Measurements from ENCODE around the gene C19orf53.
"Not testable (repeated sequence)": the region's sequence is repeated elsewhere in the genome, so short reads cannot be mapped to it uniquely, and the experiment has no call there.

Gene C19orf53

DNA sequence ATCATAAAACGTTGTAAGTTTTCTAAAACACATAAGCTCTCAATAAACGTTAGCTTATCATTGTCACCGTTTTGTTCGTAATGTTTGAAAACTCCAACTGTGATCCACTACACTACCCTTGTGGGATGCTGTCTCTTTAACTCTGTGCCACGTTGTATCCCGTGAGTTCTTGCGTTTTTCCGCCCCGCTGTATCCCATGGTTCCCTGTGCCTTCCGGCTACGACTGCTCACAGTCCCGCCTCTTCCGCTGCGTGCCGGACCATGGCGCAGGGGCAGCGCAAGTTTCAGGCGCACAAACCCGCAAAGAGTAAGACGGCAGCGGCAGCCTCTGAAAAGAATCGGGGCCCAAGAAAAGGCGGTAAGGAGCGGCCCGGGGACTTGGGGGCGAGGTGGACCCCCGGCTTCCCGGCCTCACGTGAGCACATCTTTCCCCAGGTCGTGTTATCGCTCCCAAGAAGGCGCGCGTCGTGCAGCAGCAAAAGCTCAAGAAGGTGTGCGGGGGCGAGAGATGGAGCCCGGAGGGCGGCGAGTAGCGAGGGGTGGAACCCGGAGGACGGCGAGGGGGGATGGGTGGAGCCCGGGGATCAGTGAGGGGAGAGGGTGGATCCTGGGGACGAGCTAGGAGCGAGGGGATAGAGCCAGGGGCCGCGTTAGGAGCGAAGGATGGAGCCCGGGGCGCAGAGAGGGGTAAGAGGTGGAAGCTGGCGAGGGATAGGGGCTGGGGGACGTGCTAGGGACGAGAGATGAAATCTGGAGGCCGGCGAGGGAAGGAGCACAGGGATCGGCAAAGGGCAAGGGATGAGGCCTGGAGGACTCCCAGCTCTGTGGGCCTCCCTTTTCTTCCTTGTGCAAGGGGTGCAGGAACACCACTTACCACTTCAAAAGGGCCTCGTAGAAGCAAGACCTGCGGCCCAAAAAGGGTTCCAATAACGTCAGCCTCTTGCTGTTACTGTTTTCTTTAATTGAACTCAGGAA, at the start of gene C19orf53:
Gene C19orf53, plus strand, starts transcription at position 240 of the 975 bp plus-strand sequence. Its CDS starts 22 bp downstream, at position 262.
- DNase-seq = peak; percentile 82

DNA sequence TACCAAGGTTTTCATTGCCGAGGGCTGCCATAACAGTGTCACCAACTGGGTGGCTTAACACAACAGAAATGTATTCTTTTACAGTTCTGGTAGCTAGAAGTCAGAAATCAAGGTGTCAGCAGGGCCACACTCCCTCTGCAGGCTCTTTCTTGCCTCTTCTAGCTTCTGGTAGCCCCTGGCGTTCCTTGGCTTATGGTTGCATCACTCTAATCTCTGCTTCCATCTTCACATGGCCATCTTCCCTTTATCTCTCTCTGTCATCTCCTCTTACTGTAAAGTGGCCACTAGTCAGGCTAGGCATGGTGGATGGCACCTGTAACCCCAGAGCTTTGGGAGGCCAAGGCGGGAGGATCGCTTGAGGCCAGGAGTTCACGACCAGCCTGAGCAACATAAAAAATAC, 47.9 kb upstream of the C19orf53 start:
- no peak for DNase-seq

DNA sequence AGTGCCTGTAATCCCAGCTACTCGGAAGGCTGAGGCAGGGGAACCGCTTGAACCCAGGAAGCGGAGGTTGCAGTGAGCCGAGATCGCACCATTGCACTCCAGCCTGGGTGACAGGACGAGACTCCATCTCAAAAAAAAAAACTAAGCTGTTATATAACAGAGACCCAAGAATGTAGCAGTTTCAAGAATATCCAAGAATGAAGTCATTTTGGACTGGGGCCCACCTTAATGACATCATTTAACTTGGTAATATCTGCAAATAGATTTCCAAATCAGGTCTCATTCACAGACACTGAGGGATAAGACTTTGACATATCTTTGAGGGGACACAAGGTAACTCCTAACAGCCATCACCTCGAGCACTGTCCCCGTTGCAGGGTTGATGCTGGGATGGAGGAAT, 46.5 kb upstream of the C19orf53 start:
- DNase-seq = no peak

DNA sequence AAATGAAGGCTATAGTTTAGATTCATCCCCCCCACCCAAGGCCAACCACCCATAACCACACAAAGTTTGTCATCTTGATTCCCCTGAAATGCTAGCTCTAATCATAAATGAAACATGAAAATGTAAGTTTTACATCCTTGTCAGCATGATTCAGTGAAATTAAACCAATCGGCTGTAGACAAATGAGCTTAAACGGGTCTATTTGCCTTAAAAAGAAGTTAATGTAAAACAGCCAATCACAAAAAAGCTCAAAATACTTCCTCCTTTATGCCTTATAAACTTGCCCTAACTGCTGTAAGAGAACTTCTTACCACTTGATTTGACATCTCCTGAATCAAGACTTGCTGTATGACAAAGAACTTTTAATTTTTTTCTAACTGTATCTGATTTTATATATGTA, 44.4 kb upstream of the C19orf53 start:
- no peak for DNase-seq

DNA sequence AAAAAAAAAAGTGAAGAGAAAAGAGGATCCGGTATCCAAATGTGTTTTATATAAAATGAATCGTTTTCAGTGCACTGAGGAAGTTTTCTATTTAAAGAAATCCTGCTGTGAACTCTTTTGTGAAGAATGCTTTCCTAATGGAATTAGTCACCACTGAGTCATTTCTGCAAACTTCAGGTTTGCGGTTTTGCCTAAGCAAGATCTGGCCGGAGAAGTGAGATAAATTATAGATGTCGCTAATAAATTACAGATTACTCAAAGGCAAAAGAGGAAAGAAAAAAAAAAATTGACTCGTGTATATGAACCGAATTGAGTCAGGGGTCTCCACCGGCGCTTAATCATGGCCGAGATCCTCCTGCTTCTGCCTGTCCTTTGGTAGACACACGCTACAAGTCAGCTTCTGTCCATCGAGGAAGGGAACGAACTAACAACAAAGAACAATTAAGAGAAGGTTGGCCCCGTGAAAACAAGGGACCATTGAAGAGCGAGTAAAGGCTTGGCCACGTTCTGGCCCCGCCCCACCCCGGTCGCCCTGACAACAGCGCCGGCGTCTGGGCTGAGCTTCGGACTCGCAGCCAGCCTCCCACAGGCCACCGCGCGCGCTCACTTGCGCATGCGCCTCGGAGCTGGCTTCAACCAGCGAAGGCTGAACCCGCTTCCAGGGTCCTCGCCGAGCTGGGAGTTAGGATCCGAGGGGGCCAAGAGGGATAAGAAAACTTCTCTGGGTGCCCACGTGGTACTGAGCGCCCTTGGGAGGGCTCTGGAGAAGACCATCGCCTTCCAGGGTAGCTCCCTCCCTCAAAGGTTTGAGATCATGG, 42.9 kb upstream of the C19orf53 start:
- peak; percentile 86 for DNase-seq

DNA sequence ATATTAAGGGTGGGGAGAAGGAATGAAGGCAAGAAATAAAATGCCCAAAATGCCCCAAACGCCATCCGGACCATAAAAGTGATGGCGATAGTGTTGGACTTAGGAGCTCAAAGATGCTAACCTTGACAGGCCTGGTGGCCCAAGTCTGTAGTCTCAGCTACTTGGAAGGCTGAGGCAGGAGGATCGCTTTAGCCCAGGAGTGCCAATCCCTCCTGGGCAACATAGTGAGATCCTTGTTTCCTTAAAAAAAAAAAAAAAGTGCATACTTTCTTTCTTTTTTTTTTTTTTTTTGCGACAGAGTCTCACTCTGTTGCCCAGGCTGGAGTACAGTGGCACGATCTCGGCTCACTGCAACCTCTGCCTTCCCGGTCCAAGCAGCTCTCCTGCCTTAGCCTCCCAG, 41.9 kb upstream of the C19orf53 start:
- DNase-seq = no peak

DNA sequence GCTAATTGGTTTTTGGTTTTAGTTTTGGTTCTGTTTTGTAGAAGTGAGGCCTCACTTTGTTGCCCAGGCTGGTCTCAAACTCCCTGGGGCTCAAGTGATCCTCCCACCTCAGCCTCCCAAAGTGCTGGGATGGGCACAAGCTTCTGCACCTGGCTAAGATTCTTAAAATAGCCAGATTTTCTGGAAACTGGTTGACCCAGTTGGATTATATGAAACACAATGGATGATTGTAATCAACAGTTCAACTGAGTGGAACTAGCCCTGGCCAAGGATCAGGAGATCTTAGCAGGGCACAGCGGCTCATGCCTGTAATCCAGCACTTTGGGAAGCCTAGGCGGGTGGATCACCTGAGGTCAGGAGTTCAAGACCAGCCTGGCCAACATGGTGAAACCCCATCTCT, 39.5 kb upstream of the C19orf53 start:
- DNase-seq = no peak

DNA sequence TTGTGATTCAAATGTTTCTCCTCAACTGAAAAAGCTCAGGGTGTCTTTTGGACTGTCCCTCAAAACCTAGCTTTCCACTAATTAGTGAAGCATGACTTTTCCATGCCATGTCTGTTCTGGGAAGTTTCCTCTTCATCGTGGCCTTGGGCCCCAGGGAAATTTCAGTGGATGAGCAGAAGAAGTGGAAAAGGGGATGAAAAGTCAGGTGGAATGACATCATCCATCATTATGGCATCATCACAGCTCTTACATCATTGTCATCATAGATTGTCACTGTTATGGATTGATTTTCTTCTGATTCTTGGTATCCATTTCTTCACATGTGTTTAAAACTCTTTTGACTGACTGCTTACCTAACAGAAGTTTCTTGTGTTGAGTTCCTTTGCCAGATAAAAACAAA, 36.2 kb upstream of the C19orf53 start:
- no peak for DNase-seq

DNA sequence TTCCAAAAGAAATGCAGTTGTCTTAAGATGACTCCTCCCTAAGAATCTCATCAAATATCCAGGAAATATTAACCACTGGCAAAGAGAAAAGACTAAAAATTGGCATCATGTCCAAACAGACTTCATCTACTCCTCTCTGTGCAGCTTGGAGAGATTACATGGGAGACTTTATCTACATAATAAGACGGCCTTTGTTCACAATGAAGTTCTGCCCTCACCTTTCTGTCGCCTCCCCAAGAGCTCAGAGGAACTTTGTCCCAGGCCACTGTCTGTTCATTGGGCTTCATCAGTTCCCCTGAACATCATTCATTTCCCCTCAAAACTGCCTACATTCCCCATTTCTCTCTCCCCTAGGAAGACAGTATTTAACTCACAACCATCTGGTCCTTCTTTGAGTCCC, 32.4 kb upstream of the C19orf53 start:
- DNase-seq = no peak

DNA sequence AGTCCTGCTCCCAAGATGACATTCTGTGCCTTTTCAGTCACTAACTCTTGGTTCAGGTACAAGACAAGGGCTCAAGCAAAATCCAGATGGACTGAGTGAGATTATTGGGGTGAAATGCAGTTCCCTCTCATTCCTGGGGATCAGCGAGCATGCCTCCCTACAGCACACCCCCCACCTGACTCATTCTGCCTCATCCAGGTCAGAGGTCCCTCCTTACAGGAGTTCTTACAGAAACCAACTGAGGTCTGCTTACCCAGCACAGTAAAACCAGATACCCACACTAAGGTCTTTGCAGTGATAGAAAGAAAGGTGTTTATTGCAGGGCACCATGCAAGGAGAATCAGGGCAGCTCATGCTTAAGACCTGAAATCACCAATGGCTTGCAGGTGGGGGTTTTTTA, 31.5 kb upstream of the C19orf53 start:
- DNase-seq = no peak

DNA sequence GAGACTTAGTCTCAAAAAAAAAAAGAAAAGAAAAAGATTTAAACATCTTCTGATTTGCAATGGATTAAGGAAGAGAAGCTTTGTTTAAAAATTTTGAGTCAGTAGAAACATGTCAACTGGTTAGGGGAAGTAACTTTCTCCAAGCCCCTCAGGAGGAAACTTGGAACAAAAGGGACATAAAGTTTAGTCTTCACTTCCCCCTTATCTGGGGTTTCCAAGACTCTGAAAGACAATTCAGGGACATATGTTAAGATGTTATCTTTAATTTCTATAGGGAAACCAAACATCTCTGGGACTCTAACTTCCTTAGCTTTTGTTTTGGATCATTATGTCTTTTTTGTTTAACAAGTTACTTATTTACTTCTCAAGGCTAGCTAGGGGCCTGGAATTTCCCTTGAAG, 30.1 kb upstream of the C19orf53 start:
- no peak for DNase-seq

DNA sequence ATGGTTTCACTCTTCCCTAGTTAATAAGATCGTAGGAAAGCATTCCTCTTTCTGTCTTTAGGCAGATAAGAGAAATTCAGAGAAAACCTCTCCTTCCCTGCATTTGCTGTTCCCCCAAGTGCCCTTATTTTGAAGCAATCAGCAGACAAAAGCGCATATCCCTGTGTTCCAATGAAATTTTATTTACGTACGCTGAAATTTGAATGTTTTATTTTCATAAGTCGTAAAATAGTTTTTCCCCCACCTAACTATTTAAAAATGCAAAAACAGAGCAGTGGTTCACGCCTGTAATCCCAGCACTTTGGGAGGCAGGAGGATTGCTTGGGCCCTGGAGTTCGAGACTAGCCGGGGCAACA, 27.2 kb upstream of the C19orf53 start:
- no peak for DNase-seq

DNA sequence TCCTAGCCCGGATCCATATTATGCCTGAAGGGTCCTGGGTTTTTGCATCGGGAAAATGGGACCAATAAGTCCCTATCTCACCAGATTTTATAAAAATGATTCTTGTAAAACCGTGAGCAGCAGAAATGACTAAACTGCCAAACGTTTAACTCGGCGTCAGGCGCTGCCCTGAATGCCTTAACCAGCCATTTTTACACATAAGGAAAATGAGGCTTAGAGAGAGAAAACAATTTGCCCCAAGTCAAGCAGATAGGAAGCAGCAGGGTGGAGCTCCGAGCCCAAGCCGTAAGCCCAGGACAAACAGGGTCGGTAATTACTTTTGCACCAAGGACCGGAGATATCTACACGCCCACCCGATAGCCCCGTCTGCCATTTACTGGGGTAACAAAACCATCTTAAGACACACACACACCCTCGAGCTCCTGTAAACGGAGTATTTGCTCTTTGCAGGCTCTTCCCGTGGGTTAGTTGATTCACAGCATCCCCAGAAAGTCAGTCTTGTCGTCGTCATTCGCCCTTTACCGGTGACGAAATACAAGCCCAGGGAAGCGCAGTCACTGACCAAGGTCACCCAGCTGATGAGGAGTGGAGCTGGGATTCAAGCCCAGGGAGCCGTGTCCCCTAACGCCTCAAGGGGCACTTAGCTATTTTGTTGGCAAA, 26.0 kb upstream of the C19orf53 start:
- DNase-seq = no peak

DNA sequence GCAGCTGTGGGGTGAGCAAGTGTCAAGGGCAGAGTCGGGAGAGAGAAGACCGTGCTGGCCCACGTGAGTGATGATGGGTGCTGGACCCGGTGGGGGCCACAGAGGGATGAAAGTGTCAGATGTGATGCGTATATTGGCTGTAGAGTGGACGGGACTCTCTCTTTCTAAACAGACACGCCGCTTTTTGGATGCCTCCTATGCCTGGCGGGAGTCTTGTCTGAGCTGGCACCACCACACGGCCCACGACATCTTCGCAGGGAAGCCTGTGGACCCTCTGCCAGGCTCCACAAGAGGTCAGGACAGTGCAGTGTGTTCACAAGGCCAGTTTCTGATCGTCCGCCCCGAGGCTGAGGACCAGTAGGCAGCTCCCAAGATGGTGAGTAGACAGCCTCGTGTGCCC, 22.8 kb upstream of the C19orf53 start:
- no peak for DNase-seq

DNA sequence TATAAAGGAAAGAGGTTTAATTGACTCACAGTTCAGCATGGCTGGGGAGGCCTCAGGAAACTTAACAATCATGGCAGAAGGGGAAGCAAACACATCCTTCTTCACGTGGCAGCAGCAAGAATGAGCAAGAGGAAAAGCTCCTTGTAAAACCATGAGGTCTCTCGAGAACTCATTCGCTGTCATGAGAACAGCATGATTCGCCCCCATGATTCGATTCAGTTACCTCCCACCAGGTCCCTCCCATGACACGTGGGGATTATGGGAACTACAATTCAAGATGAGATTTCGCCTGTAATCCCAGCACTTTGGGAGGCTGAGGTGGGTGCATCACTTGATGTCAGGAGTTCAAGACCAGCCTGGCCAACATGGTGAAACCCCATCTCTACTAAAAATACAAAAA, 20.6 kb upstream of the C19orf53 start:
- DNase-seq = not testable (repeated sequence)

DNA sequence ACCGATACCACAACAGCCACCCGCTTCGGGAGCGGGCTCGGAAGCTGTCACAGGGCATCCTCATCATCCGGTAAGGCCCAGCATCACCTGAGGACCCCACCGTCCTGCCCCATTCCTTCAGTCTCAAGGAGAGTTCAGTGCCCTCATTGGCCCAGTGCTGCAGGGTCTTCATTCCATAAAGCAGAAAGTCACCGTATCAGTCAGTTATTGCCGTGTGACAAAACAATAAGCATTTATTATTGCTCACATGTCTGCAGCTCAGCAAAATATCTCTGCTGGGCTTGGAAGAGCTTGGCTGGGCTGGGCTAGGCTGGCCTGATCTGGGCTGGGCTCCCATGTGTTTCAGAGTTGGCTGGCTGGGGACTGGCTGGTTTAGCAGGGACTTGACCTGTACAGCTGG, 18.0 kb upstream of the C19orf53 start:
- no peak for DNase-seq

DNA sequence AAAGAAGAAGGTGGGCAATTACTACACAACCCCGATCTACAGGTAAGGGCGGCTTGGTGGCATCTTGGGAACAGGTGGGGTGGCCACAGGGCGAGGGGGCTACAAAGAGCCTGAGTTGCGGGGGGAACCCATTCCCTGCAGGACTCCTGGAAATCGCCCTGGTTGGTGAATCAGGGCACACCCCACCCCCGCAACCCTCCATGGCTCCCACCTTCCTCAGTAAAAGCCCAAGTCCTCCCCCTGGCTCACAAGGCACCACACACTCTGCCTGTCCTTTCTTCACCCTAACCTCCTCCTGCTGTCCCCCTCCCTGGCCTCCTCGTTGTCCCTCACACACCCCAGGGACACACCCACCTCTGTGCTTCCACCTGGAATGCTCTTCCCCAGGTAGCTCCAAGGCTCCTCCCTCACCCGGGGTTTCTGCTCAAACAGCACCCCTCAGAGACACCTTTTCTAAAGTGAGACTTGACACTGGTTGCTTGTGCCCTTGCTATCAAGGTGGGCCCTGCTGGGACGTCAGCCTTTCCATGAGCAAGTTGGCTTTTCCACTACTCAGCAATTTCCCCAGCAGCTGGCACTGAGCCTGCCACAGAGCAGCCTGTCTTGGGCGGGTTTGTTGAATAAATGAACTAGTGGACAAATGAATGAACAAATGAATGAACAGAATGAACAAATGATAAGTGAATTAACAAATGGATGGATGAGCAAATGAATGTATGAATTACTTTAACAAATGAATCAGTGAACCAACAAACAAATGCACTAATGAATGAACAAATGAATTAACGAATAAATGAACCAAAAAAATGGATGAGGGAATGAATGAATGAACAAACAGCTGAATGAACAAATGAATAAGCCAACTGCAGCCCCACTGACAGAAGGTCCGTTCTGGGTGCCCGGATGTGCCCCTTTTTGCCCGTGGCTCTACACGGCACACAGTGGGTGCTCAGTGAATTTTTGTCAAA, 16.2 kb upstream of the C19orf53 start:
- no peak for DNase-seq

DNA sequence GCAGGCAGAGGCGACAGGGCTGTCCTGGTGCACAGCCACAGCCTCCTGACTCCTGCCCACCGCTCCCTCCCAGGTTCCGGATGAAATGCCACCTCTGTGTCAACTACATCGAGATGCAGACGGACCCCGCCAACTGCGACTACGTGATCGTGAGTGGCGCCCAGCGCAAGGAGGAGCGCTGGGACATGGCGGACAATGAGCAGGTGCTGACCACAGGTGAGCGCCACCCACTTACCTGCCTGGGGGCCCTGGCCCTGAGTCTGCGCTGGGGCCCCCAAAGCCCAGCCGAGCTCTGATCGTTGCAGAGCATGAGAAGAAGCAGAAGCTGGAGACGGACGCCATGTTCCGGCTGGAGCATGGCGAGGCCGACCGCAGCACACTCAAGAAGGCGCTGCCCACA, 15.5 kb upstream of the C19orf53 start:
- no peak for DNase-seq

DNA sequence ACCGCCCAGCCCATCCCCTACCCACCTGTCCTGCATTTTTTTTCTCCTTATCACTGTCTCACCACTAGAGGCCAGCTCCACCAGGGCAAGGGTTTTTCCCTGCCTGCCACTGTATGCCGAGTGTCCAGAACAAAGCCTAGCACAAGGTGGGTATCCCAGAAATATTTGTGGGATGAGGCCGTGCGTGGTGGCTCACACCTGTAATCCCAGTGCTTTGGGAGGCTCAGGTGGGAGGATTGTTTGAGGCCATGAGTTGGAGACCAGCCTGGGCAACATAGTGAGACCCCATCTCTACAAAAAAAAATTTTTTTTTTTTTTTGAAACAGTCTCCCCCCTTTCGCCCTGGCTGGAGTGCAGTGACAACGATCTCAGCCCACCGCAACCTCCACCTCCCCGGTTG, 12.8 kb upstream of the C19orf53 start:
- no peak for DNase-seq

DNA sequence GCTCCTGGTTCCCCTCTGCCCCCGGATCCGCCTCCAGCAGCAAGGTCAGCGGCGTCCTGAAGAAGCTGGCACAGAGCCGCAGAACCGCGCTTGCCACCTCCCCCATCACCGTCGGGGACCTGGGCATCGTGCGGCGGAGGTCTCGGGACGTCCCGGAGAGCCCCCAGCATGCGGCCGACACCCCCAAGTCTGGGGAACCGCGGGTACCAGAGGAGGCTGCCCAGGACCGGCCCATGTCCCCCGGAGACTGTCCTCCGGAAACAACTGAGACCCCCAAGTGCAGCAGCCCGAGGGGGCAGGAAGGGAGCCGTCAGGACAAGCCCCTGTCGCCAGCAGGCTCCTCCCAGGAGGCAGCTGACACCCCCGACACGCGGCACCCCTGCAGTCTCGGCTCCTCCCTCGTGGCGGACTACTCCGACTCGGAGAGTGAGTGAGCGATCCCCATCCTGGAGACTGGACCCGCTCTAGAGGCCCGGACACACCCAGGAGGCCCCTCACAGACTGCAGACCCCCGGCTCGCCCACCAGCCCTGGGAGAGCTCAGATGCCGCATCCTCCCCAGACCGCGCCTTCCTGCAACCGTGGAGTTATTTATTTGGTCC, 11.5 kb upstream of the C19orf53 start:
- no peak for DNase-seq

DNA sequence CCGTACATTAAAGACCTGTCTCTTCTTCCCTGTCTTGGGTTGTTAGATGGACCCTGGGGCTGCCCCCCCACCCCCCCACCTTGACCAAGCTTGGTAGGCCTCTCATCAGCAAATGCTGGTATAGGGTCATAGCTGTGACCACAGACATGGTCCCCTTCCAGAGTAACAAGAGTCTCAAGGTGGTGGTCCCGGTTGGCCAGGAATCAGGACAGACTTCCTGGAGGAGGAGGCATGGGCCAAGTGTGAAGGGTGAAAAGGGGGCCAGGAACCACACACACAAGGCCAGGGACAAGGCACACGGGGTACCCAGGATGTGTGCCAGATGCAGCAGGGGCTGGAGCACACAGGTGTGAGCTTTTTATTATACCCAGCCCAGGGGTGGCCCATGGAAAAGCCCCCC, 11.0 kb upstream of the C19orf53 start:
- DNase-seq = no peak

All from activated T-cell treated with anti-CD3 and anti-CD28 coated beads for 4 hours (primary cell).